ENCODE results near the gene SEC63. TPM values are rescaled to one million over a fixed set of nuclear protein-coding genes. Genes with fewer than 3 reads are reported as not detected.

Gene SEC63
- total RNA-seq, 2 donors from 2014 or later, result 65.3 to 84.3 TPM

GRCh38 chr6:107977283-107977682, 19.3 kb upstream of the SEC63 start:
- H3K9me3 ChIP-seq, result no peaks in the 10 kb centered on the region
- H3K27ac ChIP-seq, result no peak overlapping the region
- no peaks in the 10 kb centered on the region for H3K27me3 ChIP-seq
- intact Hi-C loops (cut with DNase I), result loop anchor here (10.0 kb wide), 1 partner anchor 548 kb away; no protein-coding TSS in a partner anchor
- no peaks in the 10 kb centered on the region for H3K36me3 ChIP-seq
- TF ChIP-seq CTCF (IDR thresholded peaks at IDR 0.05), result no peak
- H3K4me1 ChIP-seq, result no peaks in the 10 kb centered on the region
- no peak for DNase-seq
- no peak overlapping the region for H3K9ac ChIP-seq (ENCODE audit: low read depth in 2 of 2, low read length in 2 of 2)
- H3K4me3 ChIP-seq, result no peak overlapping the region

GRCh38 chr6:107976155-107976783, 18.3 kb upstream of the SEC63 start:
- Histone ChIP-seq H3K27ac (no peak overlapping the region), H3K27me3 (no peaks in the 10 kb centered on the region), H3K9ac (ENCODE audit: low read depth in 2 of 2, low read length in 2 of 2) (no peak overlapping the region), H3K4me1 (no peaks in the 10 kb centered on the region), H3K4me3 (no peak overlapping the region), H3K9me3 (no peaks in the 10 kb centered on the region), H3K36me3 (no peaks in the 10 kb centered on the region)
- no peak for DNase-seq
- no peak for TF ChIP-seq CTCF (IDR thresholded peaks at IDR 0.05)
- intact Hi-C loops (cut with DNase I), result loop anchor here (10.0 kb wide), 1 partner anchor 549 kb away; no protein-coding TSS in a partner anchor

- TF ChIP-seq CTCF (IDR thresholded peaks at IDR 0.05), result no peak
- no peaks in the 10 kb centered on the region for H3K36me3 ChIP-seq
- H3K27ac ChIP-seq, result no peak overlapping the region
- intact Hi-C loops (cut with DNase I), result loop anchor here (10.0 kb wide), 1 partner anchor 551 kb away; no protein-coding TSS in a partner anchor
- H3K4me1 ChIP-seq, result no peaks in the 10 kb centered on the region
- no peaks in the 10 kb centered on the region for H3K27me3 ChIP-seq
- H3K4me3 ChIP-seq, result no peak overlapping the region
- H3K9ac ChIP-seq (ENCODE audit: low read depth in 2 of 2, low read length in 2 of 2), result no peak overlapping the region
- no peak for DNase-seq
- no peaks in the 10 kb centered on the region for H3K9me3 ChIP-seq
Observed at GRCh38 chr6:107973594-107973993, 15.6 kb upstream of the SEC63 start.

GRCh38 chr6:107972413-107973096, 14.5 kb upstream of the SEC63 start:
- H3K9me3 ChIP-seq, result no peaks in the 10 kb centered on the region
- no peak overlapping the region for H3K27ac ChIP-seq
- intact Hi-C loops (cut with DNase I), result loop anchor here (10.0 kb wide), 1 partner anchor 552 kb away; no protein-coding TSS in a partner anchor
- no peak overlapping the region for H3K4me3 ChIP-seq
- no peaks in the 10 kb centered on the region for H3K27me3 ChIP-seq
- DNase-seq, result no peak
- H3K4me1 ChIP-seq, result no peaks in the 10 kb centered on the region
- no peak for TF ChIP-seq CTCF (IDR thresholded peaks at IDR 0.05)
- H3K36me3 ChIP-seq, result no peaks in the 10 kb centered on the region
- no peak overlapping the region for H3K9ac ChIP-seq (ENCODE audit: low read depth in 2 of 2, low read length in 2 of 2)

GRCh38 chr6:107971181-107971580, 13.2 kb upstream of the SEC63 start:
- H3K4me1 ChIP-seq, result no peaks in the 10 kb centered on the region
- H3K27ac ChIP-seq, result no peak overlapping the region
- H3K9me3 ChIP-seq, result no peaks in the 10 kb centered on the region
- no peak overlapping the region for H3K9ac ChIP-seq (ENCODE audit: low read depth in 2 of 2, low read length in 2 of 2)
- no peaks in the 10 kb centered on the region for H3K27me3 ChIP-seq
- no peaks in the 10 kb centered on the region for H3K36me3 ChIP-seq
- no peak overlapping the region for H3K4me3 ChIP-seq
- intact Hi-C loops (cut with DNase I), result loop anchor here (10.0 kb wide), 1 partner anchor 554 kb away; no protein-coding TSS in a partner anchor
- no peak for DNase-seq
- no peak for TF ChIP-seq CTCF (IDR thresholded peaks at IDR 0.05)
